Neural cell (in vitro differentiated cells): ENCODE measurements around the gene ACE. TPM values are rescaled to one million over a fixed set of nuclear protein-coding genes. Genes with fewer than 3 reads are reported as not detected.

ENCODE experiments used
- H2AFZ ChIP-seq: fragments of 200-600, 300-800 bp; sonication (generic), shearing (Covaris generic); 2 replicates; pipeline ENCODE4 v1.6.0; 2014; ENCODE audit warnings: low read depth, mild to moderate bottlenecking, antibody characterized with exemption, low read length, moderate library complexity
- H3F3A ChIP-seq: fragments of 200-600 bp; shearing (Covaris generic); 2 replicates; pipeline ENCODE4 v1.6.1; 2016; ENCODE audit warnings: mild to moderate bottlenecking, moderate library complexity, mixed read lengths, antibody characterized with exemption, low read length; ENCODE audit not compliant: insufficient read depth, poor library complexity, severe bottlenecking
- H3K27ac ChIP-seq: fragments of 200-600, 300-800 bp; sonication (generic), shearing (Covaris generic); 2 replicates; pipeline ENCODE4 v1.5.1; 2014; ENCODE audit warnings: mild to moderate bottlenecking, low read length, moderate library complexity
- H3K27me3 ChIP-seq: fragments of 300-800, 200-600 bp; sonication (generic), shearing (Covaris generic); 2 replicates; pipeline ENCODE4 v1.6.0; 2014; ENCODE audit warnings: mild to moderate bottlenecking, low read depth, low read length, moderate library complexity; ENCODE audit not compliant: insufficient read depth
- H3K36me3 ChIP-seq: fragments of 300-800, 200-600 bp; sonication (generic), shearing (Covaris generic); 2 replicates; pipeline ENCODE4 v1.5.1; 2014; ENCODE audit warnings: mild to moderate bottlenecking, antibody characterized with exemption, low read length, moderate library complexity; ENCODE audit not compliant: insufficient read depth
- H3K4me2 ChIP-seq: fragments of 300-800, 200-600 bp; sonication (generic), shearing (Covaris generic); 2 replicates; pipeline ENCODE4 v1.6.0; 2014; ENCODE audit warnings: mild to moderate bottlenecking, low read length
- H3K4me3 ChIP-seq: fragments of 300-800, 200-600 bp; sonication (generic), shearing (Covaris generic); 2 replicates; pipeline ENCODE4 v1.5.1; 2014; ENCODE audit warnings: mild to moderate bottlenecking, low read length, moderate library complexity
- H3K79me2 ChIP-seq: fragments of 200-600 bp; shearing (Covaris generic); replicated peaks from 2 replicates; pipeline ENCODE4 v1.6.0; 2014; ENCODE audit warnings: mild to moderate bottlenecking, low read length, moderate library complexity; ENCODE audit not compliant: insufficient read depth
- H3K9ac ChIP-seq: fragments of 300-800, 200-600 bp; sonication (generic), shearing (Covaris generic); 2 replicates; pipeline ENCODE4 v1.6.1; 2016; ENCODE audit warnings: mild to moderate bottlenecking, low read length, mixed read lengths
- H3K9me2 ChIP-seq: fragments of 200-600 bp; shearing (Covaris generic); 2 replicates; pipeline ENCODE4 v1.6.1; 2016; ENCODE audit warnings: mild to moderate bottlenecking, low read length, mixed read lengths; ENCODE audit not compliant: insufficient read depth
- H3K9me3 ChIP-seq: fragments of 200-600, 300-800 bp; sonication (generic), shearing (Covaris generic); 2 replicates; pipeline ENCODE4 v1.6.1; 2016; ENCODE audit warnings: mild to moderate bottlenecking, mixed run types, low read length, moderate library complexity, mixed read lengths
- H4K20me1 ChIP-seq: fragments of 200-600 bp; shearing (Covaris generic); 2 replicates; pipeline ENCODE4 v1.6.1; 2016; ENCODE audit warnings: mild to moderate bottlenecking, mixed run types; ENCODE audit not compliant: insufficient read depth
- EP300 ChIP-seq: fragments of 450-650 bp; conservative IDR thresholded peaks from 2 replicates; pipeline ENCODE4 v1.6.1; 2014; ENCODE audit warnings: antibody characterized with exemption, mild to moderate bottlenecking, moderate library complexity; ENCODE audit not compliant: poor library complexity, severe bottlenecking
- EZH2 ChIP-seq: fragments of 200-600, 300-800 bp; shearing (Covaris generic), sonication (generic); IDR thresholded peaks from 2 replicates; pipeline ENCODE4 v1.6.1; 2014; ENCODE audit warnings: antibody characterized with exemption, low read length, borderline replicate concordance, mild to moderate bottlenecking; ENCODE audit not compliant: insufficient read depth, poor library complexity, severe bottlenecking
- MXI1 ChIP-seq: fragments of 450-650 bp; conservative IDR thresholded peaks from 2 replicates; pipeline ENCODE4 v1.6.1; 2014; ENCODE audit warnings: antibody characterized with exemption, mild to moderate bottlenecking; ENCODE audit not compliant: poor library complexity, severe bottlenecking
- POLR2AphosphoS5 ChIP-seq: IDR thresholded peaks from 2 replicates; pipeline ENCODE4 v1.6.1; 2012
- RAD21 ChIP-seq: fragments of 450-650 bp; conservative IDR thresholded peaks from 2 replicates; pipeline ENCODE4 v1.6.1; 2014; ENCODE audit warnings: antibody characterized with exemption, mild to moderate bottlenecking, moderate library complexity
- SMC3 ChIP-seq: fragments of 450-650 bp; conservative IDR thresholded peaks from 2 replicates; pipeline ENCODE4 v1.6.1; 2014; ENCODE audit warnings: antibody characterized with exemption, mild to moderate bottlenecking, moderate library complexity; ENCODE audit not compliant: poor library complexity
- TAF1 ChIP-seq: IDR thresholded peaks from 2 replicates; pipeline ENCODE4 v1.6.1; 2012; ENCODE audit warnings: low read depth
- polyA plus RNA-seq: library from polyadenylated mRNA; depleted of rRNA; stranded (reverse); fragments of >200 nt; gene quantifications from 2 replicates; pipeline ENCODE4 v1.2.3, GENCODE V29; 2014
- TF ChIP-seq, protein P1 (sequence below): IDR thresholded peaks from 2 replicates; pipeline ENCODE4 v1.6.1; 2012; ENCODE audit warnings: borderline replicate concordance
- TF ChIP-seq, protein P2 (sequence below): fragments of 450-650 bp; IDR thresholded peaks from 2 replicates; pipeline ENCODE4 v1.5.1; 2014; ENCODE audit warnings: antibody characterized with exemption, mild to moderate bottlenecking, moderate library complexity; ENCODE audit not compliant: poor library complexity, severe bottlenecking

The ACE gene
- polyA plus RNA-seq, 1 donor from 2014 or later: 1.5 TPM

DNA sequence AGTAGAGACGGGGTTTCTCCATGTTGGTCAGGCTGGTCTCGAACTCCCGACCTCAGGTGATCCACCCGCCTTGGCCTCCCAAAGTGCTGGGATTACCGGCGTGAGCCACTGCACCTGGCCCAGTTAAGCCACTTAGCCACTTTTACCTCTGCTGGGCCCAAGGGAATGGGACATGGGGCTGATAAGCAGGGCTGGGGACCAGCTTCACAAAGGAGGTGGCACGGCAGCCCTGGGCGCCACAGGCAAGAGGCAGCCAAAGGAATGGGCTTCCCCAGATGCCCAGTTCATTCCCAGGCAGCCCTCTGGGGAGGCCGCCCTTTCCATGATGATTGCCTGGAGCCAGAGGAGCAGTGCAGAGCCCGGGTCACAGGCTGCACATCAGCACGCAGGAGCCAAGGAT lies 25.7 kb upstream of the ACE start:
- Histone ChIP-seq H3K4me3 (no peak overlapping the region), H3K27ac (no peak overlapping the region)
- TF ChIP-seq RAD21: no peak
- TF ChIP-seq EZH2: no peak
- no peak for TF ChIP-seq TAF1
- no peak for TF ChIP-seq EP300
- TF ChIP-seq, protein P1, sequence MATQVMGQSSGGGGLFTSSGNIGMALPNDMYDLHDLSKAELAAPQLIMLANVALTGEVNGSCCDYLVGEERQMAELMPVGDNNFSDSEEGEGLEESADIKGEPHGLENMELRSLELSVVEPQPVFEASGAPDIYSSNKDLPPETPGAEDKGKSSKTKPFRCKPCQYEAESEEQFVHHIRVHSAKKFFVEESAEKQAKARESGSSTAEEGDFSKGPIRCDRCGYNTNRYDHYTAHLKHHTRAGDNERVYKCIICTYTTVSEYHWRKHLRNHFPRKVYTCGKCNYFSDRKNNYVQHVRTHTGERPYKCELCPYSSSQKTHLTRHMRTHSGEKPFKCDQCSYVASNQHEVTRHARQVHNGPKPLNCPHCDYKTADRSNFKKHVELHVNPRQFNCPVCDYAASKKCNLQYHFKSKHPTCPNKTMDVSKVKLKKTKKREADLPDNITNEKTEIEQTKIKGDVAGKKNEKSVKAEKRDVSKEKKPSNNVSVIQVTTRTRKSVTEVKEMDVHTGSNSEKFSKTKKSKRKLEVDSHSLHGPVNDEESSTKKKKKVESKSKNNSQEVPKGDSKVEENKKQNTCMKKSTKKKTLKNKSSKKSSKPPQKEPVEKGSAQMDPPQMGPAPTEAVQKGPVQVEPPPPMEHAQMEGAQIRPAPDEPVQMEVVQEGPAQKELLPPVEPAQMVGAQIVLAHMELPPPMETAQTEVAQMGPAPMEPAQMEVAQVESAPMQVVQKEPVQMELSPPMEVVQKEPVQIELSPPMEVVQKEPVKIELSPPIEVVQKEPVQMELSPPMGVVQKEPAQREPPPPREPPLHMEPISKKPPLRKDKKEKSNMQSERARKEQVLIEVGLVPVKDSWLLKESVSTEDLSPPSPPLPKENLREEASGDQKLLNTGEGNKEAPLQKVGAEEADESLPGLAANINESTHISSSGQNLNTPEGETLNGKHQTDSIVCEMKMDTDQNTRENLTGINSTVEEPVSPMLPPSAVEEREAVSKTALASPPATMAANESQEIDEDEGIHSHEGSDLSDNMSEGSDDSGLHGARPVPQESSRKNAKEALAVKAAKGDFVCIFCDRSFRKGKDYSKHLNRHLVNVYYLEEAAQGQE: no peak
- no peak for TF ChIP-seq SMC3
- TF ChIP-seq POLR2AphosphoS5: no peak
- TF ChIP-seq, protein P2, sequence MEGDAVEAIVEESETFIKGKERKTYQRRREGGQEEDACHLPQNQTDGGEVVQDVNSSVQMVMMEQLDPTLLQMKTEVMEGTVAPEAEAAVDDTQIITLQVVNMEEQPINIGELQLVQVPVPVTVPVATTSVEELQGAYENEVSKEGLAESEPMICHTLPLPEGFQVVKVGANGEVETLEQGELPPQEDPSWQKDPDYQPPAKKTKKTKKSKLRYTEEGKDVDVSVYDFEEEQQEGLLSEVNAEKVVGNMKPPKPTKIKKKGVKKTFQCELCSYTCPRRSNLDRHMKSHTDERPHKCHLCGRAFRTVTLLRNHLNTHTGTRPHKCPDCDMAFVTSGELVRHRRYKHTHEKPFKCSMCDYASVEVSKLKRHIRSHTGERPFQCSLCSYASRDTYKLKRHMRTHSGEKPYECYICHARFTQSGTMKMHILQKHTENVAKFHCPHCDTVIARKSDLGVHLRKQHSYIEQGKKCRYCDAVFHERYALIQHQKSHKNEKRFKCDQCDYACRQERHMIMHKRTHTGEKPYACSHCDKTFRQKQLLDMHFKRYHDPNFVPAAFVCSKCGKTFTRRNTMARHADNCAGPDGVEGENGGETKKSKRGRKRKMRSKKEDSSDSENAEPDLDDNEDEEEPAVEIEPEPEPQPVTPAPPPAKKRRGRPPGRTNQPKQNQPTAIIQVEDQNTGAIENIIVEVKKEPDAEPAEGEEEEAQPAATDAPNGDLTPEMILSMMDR: no peak
- no peak for TF ChIP-seq MXI1

DNA sequence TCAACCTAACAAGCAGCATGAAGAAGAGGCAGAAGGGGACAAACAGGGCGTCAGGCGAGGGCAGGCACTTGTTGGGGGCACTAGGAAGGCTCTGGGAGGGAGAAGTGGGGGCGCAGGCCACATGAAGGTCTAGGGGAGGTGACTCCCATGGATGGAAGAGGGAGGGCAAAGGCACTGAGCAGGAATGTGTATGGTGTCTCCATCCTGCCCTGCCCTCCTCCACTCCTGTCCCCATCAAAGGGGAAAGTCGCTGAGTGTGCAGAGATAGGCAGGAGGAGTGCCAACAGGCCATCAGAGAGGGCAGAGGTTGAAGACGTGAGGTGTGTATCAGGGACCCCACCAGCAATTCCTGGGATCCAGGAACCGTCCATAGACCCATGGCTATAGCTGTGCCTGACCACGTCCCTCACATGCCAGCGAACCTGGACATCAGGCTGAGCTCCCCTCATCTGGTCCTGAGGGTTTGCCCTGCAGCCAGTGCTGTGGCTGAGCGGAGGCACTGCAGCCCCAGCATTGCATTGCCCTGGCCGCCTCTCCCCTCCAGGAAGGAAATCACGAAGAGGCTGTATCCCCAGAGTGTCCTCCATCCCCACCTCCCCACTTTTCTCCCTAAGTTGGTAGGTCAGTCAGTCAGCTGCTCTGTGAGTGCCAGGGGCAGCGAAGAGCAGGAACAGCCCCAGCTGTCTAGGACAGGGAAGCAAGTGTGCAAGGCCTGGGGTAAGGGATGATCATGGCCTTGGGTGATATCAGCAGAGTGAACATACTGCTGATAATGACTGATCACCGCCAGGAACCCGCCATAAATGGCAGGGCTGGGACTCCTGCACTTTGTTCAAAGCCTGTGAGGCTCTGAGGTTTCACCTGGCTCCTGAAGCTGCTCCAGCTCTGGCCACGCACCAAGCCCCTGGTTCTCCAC lies 24.6 kb upstream of the ACE start:
- H3K9me3 ChIP-seq: no peaks in the 10 kb centered on the region
- no peak overlapping the region for H3K4me3 ChIP-seq
- no peaks in the 10 kb centered on the region for H3K27me3 ChIP-seq
- H3F3A ChIP-seq: no peaks in the 10 kb centered on the region
- no peaks in the 10 kb centered on the region for H3K79me2 ChIP-seq
- TF ChIP-seq, protein P1: no peak
- TF ChIP-seq RAD21 (no peak), EP300 (no peak), MXI1 (no peak), POLR2AphosphoS5 (no peak), SMC3 (no peak), TAF1 (no peak), EZH2 (no peak)
- TF ChIP-seq, protein P2: no peak
- no peak overlapping the region for H3K27ac ChIP-seq
- no peaks in the 10 kb centered on the region for H4K20me1 ChIP-seq
- H3K36me3 ChIP-seq: no peaks in the 10 kb centered on the region
- H2AFZ ChIP-seq: no peak overlapping the region
- H3K9me2 ChIP-seq: no peaks in the 10 kb centered on the region
- no peak overlapping the region for H3K4me2 ChIP-seq
- no peak overlapping the region for H3K9ac ChIP-seq

More for the DNA sequence above, 25.7 kb upstream of the ACE start:
- Histone ChIP-seq H3K36me3 (no peaks in the 10 kb centered on the region), H3K4me2 (no peak overlapping the region), H3K79me2 (no peaks in the 10 kb centered on the region), H3K9me2 (no peaks in the 10 kb centered on the region), H3K27me3 (no peaks in the 10 kb centered on the region), H3K9me3 (no peaks in the 10 kb centered on the region), H3F3A (no peaks in the 10 kb centered on the region), H3K9ac (no peak overlapping the region), H2AFZ (no peak overlapping the region), H4K20me1 (no peaks in the 10 kb centered on the region)
